Activated T-cell treated with anti-CD3 and anti-CD28 coated beads for 48 hours (primary cell): ENCODE measurements around the gene SIK3.
"Not testable (repeated sequence)": the region's sequence is repeated elsewhere in the genome, so short reads cannot be mapped to it uniquely, and the experiment has no call there.

Experiments used
- DNase-seq: peaks from one replicate; pipeline ENCODE4 v3.0.0-alpha.2; 2020; ENCODE audit warnings: low read depth

The SIK3 gene

GRCh38 chr11:117098269-117099232, at the start of gene SIK3:
Gene SIK3 (minus strand): TSS chr11:117098428. CDS start chr11:117098415, 13 bp downstream.
- peak; percentile 92 for DNase-seq

- DNase-seq = no peak
Observed at GRCh38 chr11:117146521-117146920, 48.3 kb upstream of the SIK3 start.

- DNase-seq = no peak
Observed at GRCh38 chr11:117145393-117145761, 47.1 kb upstream of the SIK3 start.

- DNase-seq = no peak
Observed at GRCh38 chr11:117144477-117145392, 46.5 kb upstream of the SIK3 start.

GRCh38 chr11:117143871-117144476, 45.7 kb upstream of the SIK3 start, which contains the start of gene PAFAH1B2:
Gene PAFAH1B2 (plus strand): TSS chr11:117144287. CDS start chr11:117152448, 8,161 bp downstream.
- peak; percentile 95 for DNase-seq

GRCh38 chr11:117143390-117143789, 45.2 kb upstream of the SIK3 start:
- DNase-seq = no peak

- DNase-seq = not testable (repeated sequence)
Observed at GRCh38 chr11:117137223-117138086, 39.2 kb upstream of the SIK3 start.

GRCh38 chr11:117134979-117135378, 36.8 kb upstream of the SIK3 start:
- DNase-seq = not testable (repeated sequence)

- DNase-seq = no peak
Observed at GRCh38 chr11:117134431-117134830, 36.2 kb upstream of the SIK3 start.

GRCh38 chr11:117130879-117131278, 32.7 kb upstream of the SIK3 start:
- DNase-seq = no peak

GRCh38 chr11:117130396-117130795, 32.2 kb upstream of the SIK3 start:
- DNase-seq = not testable (repeated sequence)

- DNase-seq = no peak
Observed at GRCh38 chr11:117128289-117128688, 30.1 kb upstream of the SIK3 start.

- DNase-seq = no peak
Observed at GRCh38 chr11:117127171-117127901, 29.1 kb upstream of the SIK3 start.

GRCh38 chr11:117126223-117126965, 28.2 kb upstream of the SIK3 start:
- DNase-seq = no peak

- DNase-seq = no peak
Observed at GRCh38 chr11:117122556-117122955, 24.3 kb upstream of the SIK3 start.

GRCh38 chr11:117121176-117121575, 22.9 kb upstream of the SIK3 start:
- no peak for DNase-seq

- no peak for DNase-seq
Observed at GRCh38 chr11:117117681-117118080, 19.5 kb upstream of the SIK3 start.

- not testable (repeated sequence) for DNase-seq
Observed at GRCh38 chr11:117112939-117113338, 14.7 kb upstream of the SIK3 start.

GRCh38 chr11:117112497-117112896, 14.3 kb upstream of the SIK3 start:
- not testable (repeated sequence) for DNase-seq
